DND-41 (cell line): ENCODE results near the gene DMRT1.
A peak's percentile ranks its signal among the peaks of the same experiment; 100 is the strongest.

Experiments used
- ATAC-seq: fragments of 200-7000 bp; cut with Tn5 transposase; 3 replicates; pipeline ENCODE4 v1.9.1; 2021; ENCODE audit warnings: low read depth; ENCODE audit not compliant: insufficient read depth
- DNase-seq: peaks from one replicate; pipeline ENCODE4 v3.0.0-alpha.2; 2020
- H2AFZ ChIP-seq: 2 replicates; pipeline ENCODE4 v1.6.0; 2012; ENCODE audit warnings: low read depth, low read length
- H3K27ac ChIP-seq: 2 replicates; pipeline ENCODE4 v1.5.1; 2012; ENCODE audit warnings: low read length, inconsistent platforms
- H3K27me3 ChIP-seq: fragments of 200-600 bp; sonication (generic); 2 replicates; pipeline ENCODE4 v1.6.0; 2012; ENCODE audit warnings: low read length, mild to moderate bottlenecking, inconsistent platforms; ENCODE audit not compliant: insufficient read depth, poor library complexity
- H3K36me3 ChIP-seq: 2 replicates; pipeline ENCODE4 v1.5.1; 2012; ENCODE audit warnings: low read length, inconsistent platforms; ENCODE audit not compliant: insufficient read depth
- H3K4me1 ChIP-seq: 2 replicates; pipeline ENCODE4 v1.5.1; 2012; ENCODE audit warnings: mild to moderate bottlenecking, low read length; ENCODE audit not compliant: insufficient read depth
- H3K4me2 ChIP-seq: 2 replicates; pipeline ENCODE4 v1.6.0; 2012; ENCODE audit warnings: mild to moderate bottlenecking, moderate library complexity, low read length, inconsistent platforms; ENCODE audit not compliant: insufficient read depth
- H3K4me3 ChIP-seq, 2 experiments: fragments of 200-600 bp in 1 of 2; shearing (Covaris generic) in 1 of 2; 2 replicates each; pipeline ENCODE4 v1.5.1; 2012 to 2016; ENCODE audit warnings: inconsistent platforms in 2 of 2, low read length in 2 of 2, mild to moderate bottlenecking in 2 of 2, low read depth in 1 of 2, moderate library complexity in 1 of 2
- H3K79me2 ChIP-seq: 2 replicates; pipeline ENCODE4 v1.6.0; 2012; ENCODE audit warnings: low read length, inconsistent platforms; ENCODE audit not compliant: insufficient read depth
- H3K9ac ChIP-seq: 2 replicates; pipeline ENCODE4 v1.6.0; 2012; ENCODE audit warnings: low read depth, mild to moderate bottlenecking, inconsistent platforms, low read length, moderate library complexity
- H3K9me3 ChIP-seq: 2 replicates; pipeline ENCODE4 v1.5.1; 2012; ENCODE audit warnings: low read length, moderate library complexity, mild to moderate bottlenecking, inconsistent platforms; ENCODE audit not compliant: insufficient read depth, severe bottlenecking
- H4K20me1 ChIP-seq: 2 replicates; pipeline ENCODE4 v1.6.0; 2012; ENCODE audit warnings: low read length; ENCODE audit not compliant: insufficient read depth
- EZH2 ChIP-seq: IDR thresholded peaks from 3 replicates; pipeline ENCODE4 v1.6.1; 2012; ENCODE audit warnings: borderline replicate concordance, low read depth, mild to moderate bottlenecking, moderate library complexity, low read length, inconsistent platforms; ENCODE audit not compliant: severe bottlenecking
- TF ChIP-seq, protein P1 (sequence below): IDR thresholded peaks from 2 replicates; pipeline ENCODE4 v1.5.1; 2012; ENCODE audit warnings: borderline replicate concordance, low read length, moderate library complexity, mild to moderate bottlenecking; ENCODE audit not compliant: poor library complexity, severe bottlenecking; ENCODE audit errors: extremely low read depth

DMRT1 gene

GRCh38 chr9:804026-804425 is 37.5 kb upstream of the DMRT1 start:
- no peak overlapping the region for H3K4me2 ChIP-seq
- no peak overlapping the region for H3K27ac ChIP-seq
- H3K36me3 ChIP-seq: no peaks in the 10 kb centered on the region
- no peak overlapping the region for H3K9ac ChIP-seq
- TF ChIP-seq, protein P1, sequence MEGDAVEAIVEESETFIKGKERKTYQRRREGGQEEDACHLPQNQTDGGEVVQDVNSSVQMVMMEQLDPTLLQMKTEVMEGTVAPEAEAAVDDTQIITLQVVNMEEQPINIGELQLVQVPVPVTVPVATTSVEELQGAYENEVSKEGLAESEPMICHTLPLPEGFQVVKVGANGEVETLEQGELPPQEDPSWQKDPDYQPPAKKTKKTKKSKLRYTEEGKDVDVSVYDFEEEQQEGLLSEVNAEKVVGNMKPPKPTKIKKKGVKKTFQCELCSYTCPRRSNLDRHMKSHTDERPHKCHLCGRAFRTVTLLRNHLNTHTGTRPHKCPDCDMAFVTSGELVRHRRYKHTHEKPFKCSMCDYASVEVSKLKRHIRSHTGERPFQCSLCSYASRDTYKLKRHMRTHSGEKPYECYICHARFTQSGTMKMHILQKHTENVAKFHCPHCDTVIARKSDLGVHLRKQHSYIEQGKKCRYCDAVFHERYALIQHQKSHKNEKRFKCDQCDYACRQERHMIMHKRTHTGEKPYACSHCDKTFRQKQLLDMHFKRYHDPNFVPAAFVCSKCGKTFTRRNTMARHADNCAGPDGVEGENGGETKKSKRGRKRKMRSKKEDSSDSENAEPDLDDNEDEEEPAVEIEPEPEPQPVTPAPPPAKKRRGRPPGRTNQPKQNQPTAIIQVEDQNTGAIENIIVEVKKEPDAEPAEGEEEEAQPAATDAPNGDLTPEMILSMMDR: no peak
- TF ChIP-seq EZH2: no peak
- peaks cover 4% of the 10 kb centered on the region for H3K4me1 ChIP-seq
- H4K20me1 ChIP-seq: no peaks in the 10 kb centered on the region
- no peaks in the 10 kb centered on the region for H3K79me2 ChIP-seq
- H3K27me3 ChIP-seq: no peaks in the 10 kb centered on the region
- no peak overlapping the region for H2AFZ ChIP-seq
- no peak overlapping the region for H3K4me3 ChIP-seq
- ATAC-seq: no peak
- H3K9me3 ChIP-seq: no peaks in the 10 kb centered on the region
- no peak for DNase-seq

- no peak overlapping the region for H3K9ac ChIP-seq
- no peak for DNase-seq
- H3K27me3 ChIP-seq: no peaks in the 10 kb centered on the region
- peaks cover 4% of the 10 kb centered on the region for H3K4me1 ChIP-seq
- H3K79me2 ChIP-seq: no peaks in the 10 kb centered on the region
- TF ChIP-seq EZH2: no peak
- TF ChIP-seq, protein P1: no peak
- no peaks in the 10 kb centered on the region for H4K20me1 ChIP-seq
- no peak overlapping the region for H2AFZ ChIP-seq
- no peak overlapping the region for H3K4me3 ChIP-seq
- no peak overlapping the region for H3K4me2 ChIP-seq
- ATAC-seq: no peak
- H3K36me3 ChIP-seq: no peaks in the 10 kb centered on the region
- H3K27ac ChIP-seq: no peak overlapping the region
- no peaks in the 10 kb centered on the region for H3K9me3 ChIP-seq
Measured at GRCh38 chr9:805151-805550, 36.3 kb upstream of the DMRT1 start.

- Histone ChIP-seq H3K27me3 (no peaks in the 10 kb centered on the region), H3K4me2 (peak overlapping the region; percentile 44; the same call in 1 of the 2 replicates), H3K4me3 (no peak overlapping the region), H3K79me2 (no peaks in the 10 kb centered on the region), H3K9me3 (no peaks in the 10 kb centered on the region), H2AFZ (peak overlapping the region; percentile 73), H4K20me1 (no peaks in the 10 kb centered on the region), H3K9ac (no peak overlapping the region), H3K4me1 (peaks cover 4% of the 10 kb centered on the region), H3K36me3 (no peaks in the 10 kb centered on the region), H3K27ac (no peak overlapping the region)
- peak; percentile 76; the same call in 2 of the 3 replicates for ATAC-seq
- TF ChIP-seq, protein P1: peak; percentile 89
- TF ChIP-seq EZH2: no peak
- DNase-seq: peak; percentile 16
Measured at GRCh38 chr9:806285-807156, 35.0 kb upstream of the DMRT1 start.
